OCI-LY3 (cell line): ENCODE measurements around the gene EPHA2.

Experiments used
- H2AFZ ChIP-seq: fragments of 200-600, 300-600 bp; shearing (Covaris generic); 2 replicates; pipeline ENCODE4 v1.6.0; 2014; ENCODE audit warnings: antibody characterized with exemption, low read depth, low read length
- H3K27ac ChIP-seq: fragments of 200-600, 300-600 bp; sonication (generic); 2 replicates; pipeline ENCODE4 v1.5.1; 2014; ENCODE audit warnings: mild to moderate bottlenecking, low read length, moderate library complexity, mixed read lengths
- H3K27me3 ChIP-seq: fragments of 200-600, 300-600 bp; sonication (generic); 2 replicates; pipeline ENCODE4 v1.6.1; 2014; ENCODE audit warnings: low read depth, low read length, mixed read lengths
- H3K36me3 ChIP-seq: fragments of 200-600, 300-600 bp; sonication (generic); replicated peaks from 2 replicates; pipeline ENCODE3; 2014; ENCODE audit warnings: low read depth, low read length, mixed read lengths
- H3K4me1 ChIP-seq: fragments of 300-600, 200-600 bp; sonication (generic); 2 replicates; pipeline ENCODE4 v1.6.1; 2014; ENCODE audit warnings: low read length, mixed read lengths
- H3K4me2 ChIP-seq: fragments of 200-600, 300-600 bp; sonication (generic); 2 replicates; pipeline ENCODE4 v1.6.1; 2014; ENCODE audit warnings: low read length, mixed read lengths
- H3K4me3 ChIP-seq: fragments of 300-600, 200-600 bp; sonication (generic); 2 replicates; pipeline ENCODE4 v1.5.1; 2014; ENCODE audit warnings: antibody characterized with exemption, mild to moderate bottlenecking, low read length, moderate library complexity
- H3K79me2 ChIP-seq: fragments of 300-600, 200-600 bp; shearing (Covaris generic); 2 replicates; pipeline ENCODE4 v1.6.1; 2014; ENCODE audit warnings: mild to moderate bottlenecking, low read length, mixed read lengths
- H3K9ac ChIP-seq: fragments of 300-600, 200-600 bp; shearing (Covaris generic); 2 replicates; pipeline ENCODE4 v1.6.0; 2014; ENCODE audit warnings: mild to moderate bottlenecking, low read length, moderate library complexity
- H3K9me3 ChIP-seq: fragments of 200-600, 300-600 bp; shearing (Covaris generic); 2 replicates; pipeline ENCODE4 v1.6.1; 2014; ENCODE audit warnings: low read length, mixed read lengths; ENCODE audit not compliant: insufficient read depth
- H4K20me1 ChIP-seq: fragments of 200-600, 300-600 bp; sonication (generic); 2 replicates; pipeline ENCODE4 v1.6.1; 2016; ENCODE audit warnings: low read length, mixed read lengths; ENCODE audit not compliant: insufficient read depth
- CTCF ChIP-seq: fragments of 200-600, 300-600 bp; sonication (generic); IDR thresholded peaks from 2 replicates; pipeline ENCODE4 v1.5.1; 2014; ENCODE audit warnings: antibody characterized with exemption, low read length, low read depth
- EZH2phosphoT487 ChIP-seq: fragments of 200-600 bp; shearing (Covaris generic); IDR thresholded peaks from 2 replicates; pipeline ENCODE4 v1.6.1; 2018; ENCODE audit warnings: antibody characterized with exemption, mixed run types, low read depth

EPHA2 gene

GRCh38 chr1:16134906-16135305 lies 21.0 kb downstream of the EPHA2 start:
- Histone ChIP-seq H3K9ac (no peak overlapping the region), H3K36me3 (no peaks in the 10 kb centered on the region), H4K20me1 (no peaks in the 10 kb centered on the region), H3K79me2 (no peaks in the 10 kb centered on the region), H3K4me1 (peaks cover 7% of the 10 kb centered on the region; the same call in 1 of the 2 replicates), H3K4me3 (no peak overlapping the region), H3K27ac (no peak overlapping the region), H3K4me2 (no peak overlapping the region), H3K9me3 (no peaks in the 10 kb centered on the region), H2AFZ (no peak overlapping the region), H3K27me3 (no peaks in the 10 kb centered on the region)
- TF ChIP-seq CTCF (no peak), EZH2phosphoT487 (no peak)

DNA sequence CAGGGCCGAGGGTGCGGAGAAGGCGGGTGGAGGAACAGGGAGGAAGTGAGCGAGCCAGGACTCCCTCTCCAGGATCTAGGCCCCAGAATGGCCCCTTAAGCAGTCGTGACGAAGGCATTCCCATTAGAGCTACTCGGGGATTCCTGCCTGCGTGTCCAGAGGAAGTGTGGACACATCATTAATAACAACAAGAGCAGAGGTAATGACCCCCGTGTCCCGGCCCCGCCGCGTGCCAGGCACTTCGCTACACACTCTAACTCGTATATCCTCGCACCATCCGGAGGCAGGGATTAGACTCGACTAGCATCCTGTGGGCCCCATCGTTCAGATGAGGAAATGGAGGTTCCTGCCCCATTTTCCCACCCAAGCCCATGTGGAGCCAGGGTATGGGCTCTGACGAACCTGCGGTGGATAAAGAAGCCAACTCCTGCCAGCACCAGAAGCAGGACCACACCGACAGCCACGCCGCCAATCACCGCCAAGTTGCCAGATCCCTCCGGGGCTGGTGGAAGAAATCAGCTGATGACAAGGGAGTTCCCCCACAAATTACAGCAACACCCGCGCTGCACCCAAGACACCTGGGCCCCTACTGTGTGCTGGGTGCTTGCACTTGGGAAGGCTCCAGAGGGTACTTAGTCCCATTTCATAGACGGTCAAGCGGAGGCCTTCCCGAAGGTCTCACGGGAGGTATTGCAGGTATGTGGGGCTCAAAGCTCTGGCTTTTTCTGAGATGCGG lies 21.6 kb downstream of the EPHA2 start:
- H3K9me3 ChIP-seq = no peaks in the 10 kb centered on the region
- TF ChIP-seq CTCF = no peak
- no peak for TF ChIP-seq EZH2phosphoT487
- peaks cover 3% of the 10 kb centered on the region; the same call in 1 of the 2 replicates for H3K4me1 ChIP-seq
- H3K9ac ChIP-seq = no peak overlapping the region
- H3K36me3 ChIP-seq = no peaks in the 10 kb centered on the region
- no peak overlapping the region for H3K4me2 ChIP-seq
- H3K27ac ChIP-seq = no peak overlapping the region
- H3K79me2 ChIP-seq = no peaks in the 10 kb centered on the region
- no peak overlapping the region for H2AFZ ChIP-seq
- H3K27me3 ChIP-seq = no peaks in the 10 kb centered on the region
- H3K4me3 ChIP-seq = no peak overlapping the region
- H4K20me1 ChIP-seq = no peaks in the 10 kb centered on the region

GRCh38 chr1:16133007-16133961 lies 22.6 kb downstream of the EPHA2 start:
- Histone ChIP-seq H3K79me2 (no peaks in the 10 kb centered on the region), H4K20me1 (no peaks in the 10 kb centered on the region), H3K9me3 (no peaks in the 10 kb centered on the region), H3K27ac (no peak overlapping the region), H3K4me2 (no peak overlapping the region), H3K4me3 (no peak overlapping the region), H3K36me3 (no peaks in the 10 kb centered on the region), H2AFZ (no peak overlapping the region), H3K27me3 (no peaks in the 10 kb centered on the region), H3K9ac (no peak overlapping the region), H3K4me1 (no peaks in the 10 kb centered on the region)
- TF ChIP-seq CTCF = no peak
- TF ChIP-seq EZH2phosphoT487 = no peak

GRCh38 chr1:16132325-16132785 lies 23.5 kb downstream of the EPHA2 start:
- Histone ChIP-seq H3K36me3 (no peaks in the 10 kb centered on the region), H3K79me2 (no peaks in the 10 kb centered on the region)

More at GRCh38 chr1:16132325-16132785, 23.5 kb downstream of the EPHA2 start:
- TF ChIP-seq EZH2phosphoT487 = no peak
- TF ChIP-seq CTCF = no peak
- Histone ChIP-seq H2AFZ (no peak overlapping the region), H3K9me3 (no peaks in the 10 kb centered on the region), H3K4me3 (no peak overlapping the region), H3K27ac (no peak overlapping the region), H3K4me2 (no peak overlapping the region), H3K27me3 (no peaks in the 10 kb centered on the region), H3K4me1 (no peaks in the 10 kb centered on the region), H3K9ac (no peak overlapping the region), H4K20me1 (no peaks in the 10 kb centered on the region)
